SK-N-SH (cell line): Measurements from ENCODE around the gene DLD.

Experiments used
- CTCF ChIP-seq: fragments of 200-600 bp; sonication (generic); IDR thresholded peaks from 2 replicates; pipeline ENCODE4 v1.6.1; 2017; ENCODE audit warnings: antibody characterized with exemption, mild to moderate bottlenecking, moderate library complexity
- EP300 ChIP-seq, 2 experiments: IDR thresholded peaks; 2 replicates each; pipeline versions ENCODE4 v1.4.0 to v1.6.1; 2012; ENCODE audit warnings: borderline replicate concordance in 1 of 2, low read depth in 1 of 2, low read length in 1 of 2
- GABPA ChIP-seq: IDR thresholded peaks from 2 replicates; pipeline ENCODE4 v1.4.0; 2012; ENCODE audit warnings: low read depth, mild to moderate bottlenecking
- MXI1 ChIP-seq: IDR thresholded peaks from 2 replicates; pipeline ENCODE4 v1.6.1; 2012; ENCODE audit warnings: mild to moderate bottlenecking, low read depth, low read length, improper control_type of control experiment
- NRF1 ChIP-seq: IDR thresholded peaks from 2 replicates; pipeline ENCODE4 v1.6.1; 2012; ENCODE audit warnings: low read depth, mild to moderate bottlenecking, low read length
- PBX3 ChIP-seq: IDR thresholded peaks from 2 replicates; pipeline ENCODE4; 2012
- POLR2AphosphoS5 ChIP-seq: IDR thresholded peaks from 2 replicates; pipeline ENCODE4 v1.6.1; 2012; ENCODE audit warnings: low read depth, low read length
- RAD21 ChIP-seq: IDR thresholded peaks from 2 replicates; pipeline ENCODE4 v1.6.1; 2012; ENCODE audit warnings: mild to moderate bottlenecking, low read length
- RCOR1 ChIP-seq: fragments of 150-350 bp; IDR thresholded peaks from 2 replicates; pipeline ENCODE4 v1.6.1; 2017; ENCODE audit warnings: antibody characterized with exemption, low read length
- REST ChIP-seq: IDR thresholded peaks from 2 replicates; pipeline ENCODE4 v1.6.1; 2012; ENCODE audit warnings: mild to moderate bottlenecking, low read depth, low read length, moderate library complexity
- TAF1 ChIP-seq: IDR thresholded peaks from 2 replicates; pipeline ENCODE4 v1.6.1; 2012; ENCODE audit warnings: low read depth, mild to moderate bottlenecking, low read length, moderate library complexity, borderline replicate concordance
- TCF12 ChIP-seq: IDR thresholded peaks from 2 replicates; pipeline ENCODE4 v1.4.0; 2012
- TEAD4 ChIP-seq: IDR thresholded peaks from 2 replicates; pipeline ENCODE4 v1.4.0; 2012; ENCODE audit warnings: mild to moderate bottlenecking, borderline replicate concordance; ENCODE audit not compliant: insufficient read depth
- USF2 ChIP-seq: fragments of 150-350 bp; IDR thresholded peaks from 2 replicates; pipeline ENCODE4 v1.6.1; 2017; ENCODE audit warnings: antibody characterized with exemption, low read length, low read depth, borderline replicate concordance

- TF ChIP-seq CTCF (no peak), MXI1 (no peak), RCOR1 (no peak), TAF1 (no peak), EP300 (IDR thresholded peaks at IDR 0.05; ENCODE audit: borderline replicate concordance in 1 of 2, low read depth in 1 of 2, low read length in 1 of 2) (no peak), POLR2AphosphoS5 (no peak), RAD21 (no peak), USF2 (no peak), REST (no peak), PBX3 (no peak), GABPA (no peak), NRF1 (no peak), TCF12 (no peak), TEAD4 (no peak)
Observed at GRCh38 chr7:107969856-107970255, 78.9 kb downstream of the DLD start.
